Activated CD8-positive, alpha-beta memory T cell treated with anti-CD3 and anti-CD28 coated beads for 36 hours (primary cell): ENCODE measurements around the gene EIF4ENIF1. TPM values are rescaled to one million over a fixed set of nuclear protein-coding genes. Genes with fewer than 3 reads are reported as not detected.
"Not testable (repeated sequence)": the region's sequence is repeated elsewhere in the genome, so short reads cannot be mapped to it uniquely, and the experiment has no call there.

ENCODE experiments used
- CTCF ChIA-PET: fragments of 350-600 bp; sonication (Branson Sonifier 250); formaldehyde crosslinking; loops from one replicate; lab custom pipeline; 2021; ENCODE audit warnings: antibody characterized with exemption; lab: Charles Lee
- POLR2A ChIA-PET: fragments of 350-600 bp; sonication (Branson Sonifier 250); formaldehyde crosslinking; loops from one replicate; lab custom pipeline; 2021; ENCODE audit warnings: antibody characterized with exemption; lab: Charles Lee
- total RNA-seq, 2 experiments: library from RNA; stranded (reverse); gene quantifications; one replicate each; pipeline ENCODE4 v1.2.3, GENCODE V29; 2021

EIF4ENIF1 gene
- total RNA-seq, 2 experiments from 2014 or later, result 46.1 to 54.0 TPM

- CTCF ChIA-PET, result interaction anchor here (0.6 to 1.4 kb wide), 5 partner anchors 9 to 188 kb away, joined by 3 to 4 read pairs (median 3); no protein-coding TSS in a partner anchor
- POLR2A ChIA-PET, result no interaction called here
Measured at GRCh38 chr22:31451709-31452571, 37.7 kb downstream of the EIF4ENIF1 start.

- POLR2A ChIA-PET, result no interaction called here
- CTCF ChIA-PET, result no interaction called here
Measured at GRCh38 chr22:31449506-31449905, 40.1 kb downstream of the EIF4ENIF1 start.

- ChIA-PET CTCF (interaction anchor here (0.8 kb wide), 1 partner anchor 10 kb away, joined by 3 read pairs; no protein-coding TSS in a partner anchor), POLR2A (no interaction called here)
Measured at GRCh38 chr22:31448382-31448781, 41.3 kb downstream of the EIF4ENIF1 start.

- ChIA-PET CTCF (interaction anchor here (0.8 kb wide), 1 partner anchor 193 kb away, joined by 3 read pairs; no protein-coding TSS in a partner anchor), POLR2A (no interaction called here)
Measured at GRCh38 chr22:31447337-31447736, 42.3 kb downstream of the EIF4ENIF1 start.

- CTCF ChIA-PET, result no interaction called here
- POLR2A ChIA-PET, result no interaction called here
Measured at GRCh38 chr22:31446767-31447166, 42.9 kb downstream of the EIF4ENIF1 start.

GRCh38 chr22:31446208-31446607 is 43.4 kb downstream of the EIF4ENIF1 start:
- CTCF ChIA-PET, result no interaction called here
- POLR2A ChIA-PET, result interaction anchor here (0.6 kb wide), 1 partner anchor 13 kb away, joined by 3 read pairs; no protein-coding TSS in a partner anchor

- ChIA-PET CTCF (no interaction called here), POLR2A (interaction anchor here (0.6 kb wide), 1 partner anchor 13 kb away, joined by 3 read pairs; no protein-coding TSS in a partner anchor)
Measured at GRCh38 chr22:31445642-31446041, 44.0 kb downstream of the EIF4ENIF1 start.

- ChIA-PET CTCF (no interaction called here), POLR2A (no interaction called here)
Measured at GRCh38 chr22:31443516-31443915, 46.1 kb downstream of the EIF4ENIF1 start.

- CTCF ChIA-PET, result no interaction called here
Measured at GRCh38 chr22:31442768-31443489, 46.7 kb downstream of the EIF4ENIF1 start.

GRCh38 chr22:31441652-31442051 is 48.0 kb downstream of the EIF4ENIF1 start:
- POLR2A ChIA-PET, result no interaction called here
- CTCF ChIA-PET, result interaction anchor here (0.7 kb wide), 1 partner anchor 128 kb away, joined by 6 read pairs; no protein-coding TSS in a partner anchor

More at GRCh38 chr22:31442768-31443489, 46.7 kb downstream of the EIF4ENIF1 start:
- POLR2A ChIA-PET, result no interaction called here

GRCh38 chr22:31440681-31441080 is 49.0 kb downstream of the EIF4ENIF1 start:
- CTCF ChIA-PET, result interaction anchor here (0.5 to 1.0 kb wide), 3 partner anchors 11 to 303 kb away, joined by 3 to 6 read pairs (median 4); no protein-coding TSS in a partner anchor
- POLR2A ChIA-PET, result no interaction called here

- POLR2A ChIA-PET, result no interaction called here
- CTCF ChIA-PET, result no interaction called here
Measured at GRCh38 chr22:31439808-31440207, 49.8 kb downstream of the EIF4ENIF1 start.

GRCh38 chr22:31436132-31436531 is 53.5 kb downstream of the EIF4ENIF1 start:
- POLR2A ChIA-PET, result interaction anchor here (0.5 kb wide), 1 partner anchor 326 kb away, joined by 4 read pairs; no protein-coding TSS in a partner anchor
- CTCF ChIA-PET, result interaction anchor here (1.9 kb wide), 1 partner anchor 15 kb away, joined by 4 read pairs; no protein-coding TSS in a partner anchor

- CTCF ChIA-PET, result no interaction called here
- POLR2A ChIA-PET, result interaction anchor here (0.7 kb wide), 1 partner anchor 10 kb away, joined by 4 read pairs; no protein-coding TSS in a partner anchor
Measured at GRCh38 chr22:31431950-31432349, 57.7 kb downstream of the EIF4ENIF1 start.

GRCh38 chr22:31425331-31426050 is 64.2 kb downstream of the EIF4ENIF1 start:
- ChIA-PET POLR2A (interaction anchor here (0.6 kb wide), 1 partner anchor 23 kb away, joined by 4 read pairs; no protein-coding TSS in a partner anchor), CTCF (no interaction called here)

GRCh38 chr22:31402350-31402749 is 87.3 kb downstream of the EIF4ENIF1 start:
- CTCF ChIA-PET, result not testable (repeated sequence)
- POLR2A ChIA-PET, result interaction anchor here (0.6 kb wide), 1 partner anchor 24 kb away, joined by 4 read pairs; no protein-coding TSS in a partner anchor

GRCh38 chr22:31400023-31400397 is 89.6 kb downstream of the EIF4ENIF1 start:
- ChIA-PET POLR2A (interaction anchor here (0.6 to 0.7 kb wide), 2 partner anchors 173 to 198 kb away, joined by 3 read pairs; no protein-coding TSS in a partner anchor), CTCF (no interaction called here)

GRCh38 chr22:31399211-31400022 is 90.2 kb downstream of the EIF4ENIF1 start, which contains the start of gene DRG1:
Gene DRG1 (plus strand): TSS chr22:31399604. CDS start chr22:31399684, 80 bp downstream.
- CTCF ChIA-PET, result interaction anchor here (1.0 kb wide), 1 partner anchor 53 kb away, joined by 3 read pairs; no protein-coding TSS in a partner anchor
- POLR2A ChIA-PET, result interaction anchor here (0.5 to 1.1 kb wide), 3 partner anchors 44 to 104 kb away, joined by 4 to 11 read pairs (median 7); partner anchors contain the start of gene PATZ1
